ENCODE results near the gene MVD.
A peak's percentile ranks its signal among the peaks of the same experiment; 100 is the strongest.

Gene MVD

GRCh38 chr16:88706229-88706964, 43.5 kb upstream of the MVD start, which contains the start of the genes CTU2 and RNF166:
Gene CTU2, plus strand, starts transcription at chr16:88706503. Its CDS starts 28 bp downstream, at chr16:88706531.
Gene RNF166, minus strand, starts transcription at chr16:88706408. Its CDS starts 83 bp downstream, at chr16:88706325.
- no peak for TF ChIP-seq CTCF (IDR thresholded peaks at IDR 0.05; ENCODE audit: extremely low read depth, insufficient read depth, missing control alignments)
- peak; percentile 99 for DNase-seq (ENCODE audit: low spot score)
- in situ Hi-C loops (cut with MboI; ENCODE audit: low pct_unique_long_range_greater_than_20kb, low sequenced_read_pairs, unreplicated experiment) = no loop called here

- TF ChIP-seq CTCF (IDR thresholded peaks at IDR 0.05; ENCODE audit: extremely low read depth, insufficient read depth, missing control alignments) = no peak
- DNase-seq (ENCODE audit: low spot score) = peak; percentile 60
- in situ Hi-C loops (cut with MboI; ENCODE audit: low pct_unique_long_range_greater_than_20kb, low sequenced_read_pairs, unreplicated experiment) = no loop called here
Observed at GRCh38 chr16:88705801-88706228, 42.9 kb upstream of the MVD start.

- no peak for TF ChIP-seq CTCF (IDR thresholded peaks at IDR 0.05; ENCODE audit: extremely low read depth, insufficient read depth, missing control alignments)
- DNase-seq (ENCODE audit: low spot score) = no peak
- in situ Hi-C loops (cut with MboI; ENCODE audit: low pct_unique_long_range_greater_than_20kb, low sequenced_read_pairs, unreplicated experiment) = no loop called here
Observed at GRCh38 chr16:88705076-88705684, 42.3 kb upstream of the MVD start.

GRCh38 chr16:88703486-88704309, 40.8 kb upstream of the MVD start:
- DNase-seq (ENCODE audit: low spot score) = no peak
- no peak for TF ChIP-seq CTCF (IDR thresholded peaks at IDR 0.05; ENCODE audit: extremely low read depth, insufficient read depth, missing control alignments)
- in situ Hi-C loops (cut with MboI; ENCODE audit: low pct_unique_long_range_greater_than_20kb, low sequenced_read_pairs, unreplicated experiment) = no loop called here

- in situ Hi-C loops (cut with MboI; ENCODE audit: low pct_unique_long_range_greater_than_20kb, low sequenced_read_pairs, unreplicated experiment) = no loop called here
- DNase-seq (ENCODE audit: low spot score) = no peak
- TF ChIP-seq CTCF (IDR thresholded peaks at IDR 0.05; ENCODE audit: extremely low read depth, insufficient read depth, missing control alignments) = no peak
Observed at GRCh38 chr16:88702371-88703210, 39.7 kb upstream of the MVD start.

Measured in GM13977 (cell line).